ENCODE measurements around the gene MZT2A. TPM values are rescaled to one million over a fixed set of nuclear protein-coding genes. Genes with fewer than 3 reads are reported as not detected.
"Not testable (repeated sequence)": the region's sequence is repeated elsewhere in the genome, so short reads cannot be mapped to it uniquely, and the experiment has no call there.

Gene MZT2A
- total and polyA plus RNA-seq, 5 experiments from 2014 or later: 95.6 to 156 (median 103) TPM

DNA sequence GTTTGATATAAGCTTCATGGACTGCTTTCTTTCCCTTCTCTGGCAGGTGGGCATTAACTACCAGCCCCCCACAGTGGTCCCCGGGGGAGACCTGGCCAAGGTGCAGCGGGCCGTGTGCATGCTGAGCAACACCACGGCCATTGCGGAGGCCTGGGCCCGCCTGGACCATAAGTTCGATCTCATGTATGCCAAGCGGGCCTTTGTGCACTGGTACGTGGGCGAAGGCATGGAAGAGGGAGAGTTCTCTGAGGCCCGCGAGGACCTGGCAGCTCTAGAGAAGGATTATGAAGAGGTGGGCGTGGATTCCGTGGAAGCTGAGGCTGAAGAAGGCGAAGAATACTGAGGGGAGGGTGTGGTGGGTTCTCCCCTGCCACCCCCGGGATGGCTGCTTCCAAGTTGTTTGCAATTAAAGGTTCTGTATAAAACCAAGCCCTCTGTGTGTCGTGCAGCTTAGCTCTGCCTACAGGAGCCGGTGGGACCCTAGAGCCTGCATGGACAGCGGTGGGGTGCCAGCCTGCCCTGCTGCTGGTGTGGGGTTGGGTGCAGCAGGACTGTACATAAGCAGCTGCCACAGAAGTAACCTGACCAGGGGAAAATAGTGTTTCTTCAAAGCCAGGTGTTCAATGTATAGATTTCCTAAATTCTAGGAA, 9.6 kb downstream of the MZT2A start:
- H3K27ac Mint-ChIP-seq, ATAC-seq, DNase-seq, POLR2A ChIA-PET, H3K4me1 Mint-ChIP-seq, H3K4me3 Mint-ChIP-seq, H3K27me3 Mint-ChIP-seq, H3K9me3 Mint-ChIP-seq: not testable (repeated sequence)
- peaks cover 0 to 15% (median 1%) of the 10 kb centered on the region in 3 donors for H3K36me3 Mint-ChIP-seq

DNA sequence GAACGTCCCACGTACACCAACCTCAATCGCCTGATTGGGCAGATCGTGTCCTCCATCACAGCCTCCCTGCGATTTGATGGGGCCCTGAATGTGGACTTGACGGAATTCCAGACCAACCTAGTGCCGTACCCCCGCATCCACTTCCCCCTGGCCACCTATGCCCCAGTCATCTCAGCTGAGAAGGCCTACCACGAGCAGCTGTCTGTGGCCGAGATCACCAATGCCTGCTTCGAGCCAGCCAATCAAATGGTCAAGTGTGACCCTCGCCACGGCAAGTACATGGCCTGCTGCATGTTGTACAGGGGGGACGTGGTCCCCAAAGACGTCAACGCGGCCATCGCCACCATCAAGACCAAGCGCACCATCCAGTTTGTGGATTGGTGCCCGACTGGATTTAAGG, 11.8 kb downstream of the MZT2A start:
- H3K4me1 Mint-ChIP-seq, DNase-seq, H3K4me3 Mint-ChIP-seq, ATAC-seq, POLR2A ChIA-PET, H3K27me3 Mint-ChIP-seq, H3K9me3 Mint-ChIP-seq, H3K27ac Mint-ChIP-seq: not testable (repeated sequence)
- peaks cover 0 to 11% (median 1%) of the 10 kb centered on the region in 3 donors for H3K36me3 Mint-ChIP-seq

DNA sequence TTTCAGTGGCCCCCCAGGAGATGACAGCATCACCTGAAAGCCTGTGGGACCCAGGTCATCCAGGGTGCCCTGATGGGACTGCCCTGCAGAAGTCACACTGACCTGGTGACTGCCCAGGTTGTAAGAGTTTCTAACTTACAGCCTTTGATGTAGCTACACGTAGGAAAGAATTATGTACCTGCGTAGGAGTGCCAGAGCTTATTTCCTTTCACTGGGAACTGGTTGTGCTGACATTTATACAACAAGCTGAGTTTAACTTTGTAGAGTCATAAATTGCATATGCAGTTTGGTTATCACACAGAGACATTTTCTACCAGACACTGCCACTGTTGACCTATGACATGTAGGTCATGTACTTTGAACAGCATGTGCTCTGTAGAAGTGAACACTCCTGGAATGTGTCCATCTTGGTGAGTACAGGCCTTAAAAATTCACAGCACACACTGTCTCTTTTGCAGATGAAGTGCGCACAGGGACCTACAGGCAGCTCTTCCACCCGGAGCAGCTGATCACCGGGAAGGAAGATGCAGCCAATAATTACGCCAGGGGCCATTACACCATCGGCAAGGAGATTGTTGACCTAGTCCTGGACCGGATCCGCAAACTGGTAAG, 13.2 kb downstream of the MZT2A start:
- H3K9me3 Mint-ChIP-seq, DNase-seq, POLR2A ChIA-PET, H3K4me1 Mint-ChIP-seq, ATAC-seq, H3K27me3 Mint-ChIP-seq, H3K4me3 Mint-ChIP-seq: not testable (repeated sequence)
- Mint-ChIP-seq H3K36me3 (peaks cover 0 to 11% (median 1%) of the 10 kb centered on the region in 3 donors), H3K27ac (peak overlapping the region in 1 of 10 donors; percentile 8)

DNA sequence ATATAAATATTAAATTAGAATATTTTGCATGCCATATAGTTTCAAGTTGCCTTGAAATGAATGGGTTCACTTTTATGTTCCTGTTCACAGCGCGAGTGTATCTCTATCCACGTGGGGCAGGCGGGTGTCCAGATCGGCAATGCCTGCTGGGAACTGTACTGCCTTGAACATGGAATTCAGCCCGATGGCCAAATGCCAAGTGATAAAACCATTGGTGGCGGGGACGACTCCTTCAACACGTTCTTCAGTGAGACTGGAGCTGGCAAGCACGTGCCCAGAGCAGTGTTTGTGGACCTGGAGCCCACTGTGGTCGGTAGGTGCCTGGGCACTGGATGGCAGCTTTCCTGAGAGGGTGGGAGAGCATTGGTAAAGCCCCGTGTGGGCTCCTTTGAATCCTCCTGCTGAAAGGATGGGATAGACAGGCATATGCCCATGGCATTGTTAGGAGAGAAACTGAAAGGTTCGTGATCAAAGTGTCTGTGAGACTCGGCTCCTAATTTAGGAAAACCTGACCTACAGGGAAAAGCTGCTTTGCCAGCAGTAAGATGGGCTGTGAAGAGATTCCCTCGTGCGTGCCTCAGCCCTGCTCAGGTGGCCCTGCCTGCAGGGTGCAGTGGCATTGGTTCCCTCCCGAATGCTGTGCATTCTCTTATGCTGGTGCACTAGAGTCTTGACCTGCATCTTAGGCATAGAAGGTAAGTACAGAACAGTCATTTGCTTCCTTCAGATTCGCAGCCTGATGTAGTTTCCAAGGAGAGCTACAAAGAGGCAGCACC, 13.9 kb downstream of the MZT2A start:
- DNase-seq, H3K4me1 Mint-ChIP-seq, H3K4me3 Mint-ChIP-seq, H3K9me3 Mint-ChIP-seq, ATAC-seq, POLR2A ChIA-PET, H3K27me3 Mint-ChIP-seq, H3K36me3 Mint-ChIP-seq: not testable (repeated sequence)
- peak overlapping the region in 1 of 10 donors; percentile 44 for H3K27ac Mint-ChIP-seq

DNA sequence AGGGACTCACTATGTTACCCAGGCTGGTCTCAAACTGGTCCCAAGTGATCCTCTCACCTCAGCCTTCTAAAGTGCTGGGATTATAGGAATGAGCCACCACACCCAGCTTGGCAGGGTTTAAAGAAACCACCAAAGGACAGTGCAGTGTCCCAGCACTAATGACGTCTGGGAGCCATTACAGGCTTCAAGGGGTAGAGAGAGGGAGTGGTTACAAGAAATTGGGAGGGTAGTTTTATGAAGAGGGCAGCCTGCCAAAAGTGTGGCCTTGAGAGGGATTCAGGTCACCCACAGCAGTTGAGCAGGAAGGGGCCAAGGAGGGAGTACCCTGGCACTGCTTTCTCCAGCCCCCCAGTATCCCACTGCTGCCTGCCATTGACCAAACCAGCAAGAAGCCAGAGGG, 15.0 kb downstream of the MZT2A start:
- POLR2A ChIA-PET, ATAC-seq, DNase-seq, H3K9me3 Mint-ChIP-seq, H3K4me3 Mint-ChIP-seq, H3K27me3 Mint-ChIP-seq, H3K4me1 Mint-ChIP-seq, H3K36me3 Mint-ChIP-seq, H3K27ac Mint-ChIP-seq: not testable (repeated sequence)

DNA sequence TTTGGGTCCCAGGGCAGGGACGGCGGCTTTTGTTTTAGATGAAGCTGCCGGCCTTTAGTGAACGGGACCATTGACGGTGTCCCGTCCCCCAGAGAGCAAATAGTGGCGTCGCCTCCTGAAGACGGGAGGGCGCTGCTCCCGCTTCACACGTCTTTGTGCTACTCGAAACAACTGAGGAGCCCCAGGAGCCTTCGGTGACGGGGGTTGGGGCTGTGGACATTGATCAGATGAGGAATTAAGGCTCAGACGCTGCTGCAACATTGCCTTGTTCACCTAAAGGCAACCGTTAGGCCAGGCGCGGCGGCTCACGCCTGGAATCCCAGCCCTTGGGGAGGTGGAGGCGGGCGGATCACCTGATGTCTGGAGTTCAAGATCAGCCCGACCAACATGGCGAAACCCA, 15.8 kb downstream of the MZT2A start:
- not testable (repeated sequence) for H3K4me1 Mint-ChIP-seq

DNA sequence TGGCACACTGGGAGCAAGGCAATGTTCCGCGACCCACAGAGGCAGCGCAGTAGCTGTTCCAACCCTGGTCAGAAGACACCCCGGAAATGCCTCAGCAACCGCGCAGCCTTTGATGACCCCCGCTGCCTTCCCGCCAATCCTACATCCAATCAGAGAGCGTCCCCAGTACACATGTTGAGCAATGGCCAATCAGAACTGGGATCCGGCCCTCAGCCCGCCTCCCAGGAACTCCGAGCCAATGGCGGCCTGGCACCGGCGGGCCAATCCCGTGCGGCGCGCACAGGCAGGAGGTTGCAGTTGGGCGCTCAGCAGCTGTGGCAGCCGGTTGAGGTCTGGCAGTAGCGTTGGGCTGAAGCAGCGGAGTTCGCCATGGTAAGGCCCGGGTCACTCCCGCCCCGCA, 16.4 kb downstream of the MZT2A start, which contains the start of gene TUBA3D:
TSS of gene TUBA3D (plus strand) at position 289 of the 400 bp plus-strand sequence. CDS start at position 370, 81 bp downstream.
- Mint-ChIP-seq H3K36me3 (peaks cover 0 to 2% (median 0%) of the 10 kb centered on the region in 3 donors), H3K27me3 (no peaks in the 10 kb centered on the region), H3K9me3 (no peaks in the 10 kb centered on the region), H3K4me1 (no peaks in the 10 kb centered on the region), H3K4me3 (no peak within 1 kb of the TSS), H3K27ac (peak within 1 kb of the TSS in 1 of 10 donors; percentile 62)
- DNase-seq: no peak
- no peak for ATAC-seq
- POLR2A ChIA-PET: no interaction called here

More for the DNA sequence above, 15.8 kb downstream of the MZT2A start:
- H3K4me3 Mint-ChIP-seq, POLR2A ChIA-PET, DNase-seq, H3K27me3 Mint-ChIP-seq, ATAC-seq, H3K9me3 Mint-ChIP-seq, H3K36me3 Mint-ChIP-seq: not testable (repeated sequence)
- peak overlapping the region in 1 of 10 donors; percentile 62 for H3K27ac Mint-ChIP-seq

DNA sequence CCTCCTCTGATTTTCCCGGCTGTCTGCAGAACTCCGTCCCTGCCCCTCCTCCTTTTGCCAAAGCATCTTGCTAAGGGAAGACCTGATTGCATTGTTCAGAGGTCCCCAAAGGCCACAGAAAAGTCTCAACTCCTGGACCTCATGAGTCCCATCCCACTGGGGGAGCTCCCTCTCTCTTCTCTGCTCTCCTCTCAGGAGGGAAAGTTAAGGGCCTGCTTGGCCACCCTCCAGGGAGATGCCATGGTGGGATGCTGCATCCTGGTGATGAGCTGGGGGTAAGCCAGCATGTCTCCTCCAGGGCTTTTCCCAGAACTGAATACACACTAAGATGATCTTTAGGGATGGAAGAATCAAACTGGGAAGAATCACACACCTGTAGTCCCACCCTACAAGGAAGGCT, 18.9 kb downstream of the MZT2A start:
- ATAC-seq, H3K27ac Mint-ChIP-seq, POLR2A ChIA-PET: not testable (repeated sequence)

DNA sequence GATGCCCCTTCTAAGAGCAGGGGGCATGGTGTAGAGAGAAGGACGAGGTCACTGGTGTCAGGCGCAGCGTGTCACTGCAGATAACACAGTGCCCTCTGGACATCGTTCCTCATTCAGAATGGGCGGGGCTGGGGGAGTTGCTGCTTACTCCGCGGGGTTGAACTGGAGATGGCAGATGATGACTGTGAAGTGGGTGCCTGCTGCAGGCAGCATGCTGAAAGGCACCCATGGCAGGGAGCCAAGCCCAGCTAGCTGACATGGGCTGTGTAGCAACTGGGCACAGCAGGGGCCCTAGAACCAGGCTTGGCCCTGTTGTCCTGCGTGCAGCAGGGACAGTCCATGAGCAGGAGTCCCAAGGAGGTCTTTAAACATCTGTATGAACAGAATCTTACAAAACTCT, 20.6 kb downstream of the MZT2A start:
- H3K27ac Mint-ChIP-seq, H3K9me3 Mint-ChIP-seq, POLR2A ChIA-PET, H3K4me1 Mint-ChIP-seq, DNase-seq, H3K4me3 Mint-ChIP-seq, H3K36me3 Mint-ChIP-seq, ATAC-seq, H3K27me3 Mint-ChIP-seq: not testable (repeated sequence)

More for the DNA sequence above, 18.9 kb downstream of the MZT2A start:
- not testable (repeated sequence) for H3K4me1 Mint-ChIP-seq, H3K36me3 Mint-ChIP-seq, H3K4me3 Mint-ChIP-seq, DNase-seq, H3K9me3 Mint-ChIP-seq, H3K27me3 Mint-ChIP-seq

DNA sequence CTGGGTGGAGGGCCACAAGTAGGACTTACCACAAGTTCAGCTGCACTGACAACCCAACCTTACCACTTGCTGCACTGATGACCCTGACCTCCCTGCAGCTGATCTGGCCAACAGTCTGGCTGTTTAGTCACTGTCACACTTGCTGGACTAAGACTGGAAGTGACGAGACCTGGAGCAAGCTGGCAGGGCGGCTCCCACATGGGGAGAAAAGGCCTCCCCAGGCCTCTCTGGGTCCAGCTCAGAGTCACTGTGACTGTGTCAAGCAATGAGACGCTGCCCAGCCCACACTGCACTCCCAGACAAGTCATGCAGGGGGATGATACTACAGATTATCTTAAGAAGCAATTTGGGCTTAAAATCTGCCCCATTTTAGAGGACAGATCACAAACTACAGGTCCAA, 21.3 kb downstream of the MZT2A start:
- H3K27ac Mint-ChIP-seq, H3K36me3 Mint-ChIP-seq, DNase-seq, H3K9me3 Mint-ChIP-seq, H3K4me3 Mint-ChIP-seq, H3K4me1 Mint-ChIP-seq, POLR2A ChIA-PET, ATAC-seq, H3K27me3 Mint-ChIP-seq: not testable (repeated sequence)

DNA sequence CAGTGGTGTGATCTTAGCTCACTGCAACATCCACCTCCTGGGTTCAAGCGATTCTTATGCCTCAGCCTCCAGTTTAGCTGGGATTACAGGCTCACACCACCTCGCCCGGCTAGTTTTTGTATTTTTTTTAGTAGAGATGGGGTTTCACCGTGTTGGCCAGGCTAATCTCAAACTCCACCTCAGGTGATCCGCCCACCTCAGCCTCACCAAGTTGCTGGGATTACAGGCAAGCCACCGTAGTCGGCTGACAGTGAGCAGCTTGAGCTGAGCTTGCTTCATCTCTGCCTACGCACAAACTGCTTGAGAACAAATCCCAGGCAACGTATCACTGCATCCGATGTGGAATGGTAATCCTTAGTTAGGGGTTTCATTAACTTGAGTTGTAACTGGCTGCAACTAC, 24.5 kb downstream of the MZT2A start:
- H3K36me3 Mint-ChIP-seq, DNase-seq, H3K27ac Mint-ChIP-seq, H3K4me1 Mint-ChIP-seq, H3K27me3 Mint-ChIP-seq, H3K9me3 Mint-ChIP-seq, POLR2A ChIA-PET, H3K4me3 Mint-ChIP-seq, ATAC-seq: not testable (repeated sequence)

DNA sequence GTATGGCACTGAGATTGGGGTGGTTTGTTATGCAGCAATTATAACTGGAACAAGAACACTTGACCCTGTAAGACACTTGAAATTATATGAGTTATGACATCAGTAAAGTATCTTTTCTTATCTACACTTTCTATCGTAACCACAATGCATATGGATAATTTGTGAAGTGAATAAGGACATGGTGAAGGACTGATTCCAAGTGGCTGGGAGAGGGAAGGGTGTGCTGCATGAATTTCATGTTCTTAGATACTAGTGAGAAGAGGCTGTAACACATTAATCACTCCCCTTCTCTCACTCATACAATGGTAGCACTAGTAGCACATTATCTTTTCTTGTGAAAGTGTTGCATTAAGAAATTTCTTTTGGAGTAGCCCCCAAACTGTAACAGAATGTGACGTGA, 37.3 kb downstream of the MZT2A start:
- peaks cover 17 to 36% (median 28%) of the 10 kb centered on the region in 5 donors for H3K27me3 Mint-ChIP-seq
- H3K36me3 Mint-ChIP-seq, H3K4me1 Mint-ChIP-seq, ATAC-seq, DNase-seq, POLR2A ChIA-PET, H3K9me3 Mint-ChIP-seq, H3K4me3 Mint-ChIP-seq, H3K27ac Mint-ChIP-seq: not testable (repeated sequence)

DNA sequence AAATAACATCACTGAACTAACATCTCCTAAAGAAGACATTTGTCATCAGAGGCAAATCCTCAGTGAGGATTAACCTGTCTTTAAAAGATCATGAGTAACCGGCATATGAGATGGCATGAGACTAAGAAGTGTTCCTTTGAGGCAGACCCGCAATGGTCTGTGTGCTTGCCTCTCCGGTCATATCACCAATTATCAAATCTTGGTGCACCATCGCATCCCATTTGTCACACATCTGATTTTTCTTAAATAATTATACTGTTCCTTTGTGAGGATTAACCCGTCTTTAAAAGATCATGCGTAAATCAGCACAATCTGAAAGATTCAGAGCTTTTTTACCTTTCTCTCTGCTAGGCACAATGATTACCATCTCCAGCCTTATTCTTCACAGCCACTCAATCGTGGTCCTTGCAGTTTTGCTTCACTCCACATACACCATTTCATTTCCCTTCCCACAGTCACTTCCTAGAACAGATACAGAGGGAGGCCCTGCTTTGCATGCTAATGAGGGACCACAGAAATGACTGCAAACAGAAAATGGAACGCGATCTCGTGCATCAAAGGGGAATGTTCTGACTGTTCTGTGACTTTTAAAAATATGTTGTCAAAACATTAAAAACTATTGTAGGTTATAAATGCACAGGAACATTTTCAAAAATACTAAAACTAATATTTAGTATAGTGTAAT, 40.8 kb downstream of the MZT2A start:
- H3K27me3 Mint-ChIP-seq: peaks cover 9 to 23% (median 12%) of the 10 kb centered on the region in 5 donors
- ATAC-seq, H3K4me1 Mint-ChIP-seq, DNase-seq, H3K9me3 Mint-ChIP-seq, POLR2A ChIA-PET, H3K4me3 Mint-ChIP-seq, H3K36me3 Mint-ChIP-seq, H3K27ac Mint-ChIP-seq: not testable (repeated sequence)

All from naive thymus-derived CD8-positive, alpha-beta T cell (primary cell).